ENCODE measurements around the gene FNDC3B.

DNA sequence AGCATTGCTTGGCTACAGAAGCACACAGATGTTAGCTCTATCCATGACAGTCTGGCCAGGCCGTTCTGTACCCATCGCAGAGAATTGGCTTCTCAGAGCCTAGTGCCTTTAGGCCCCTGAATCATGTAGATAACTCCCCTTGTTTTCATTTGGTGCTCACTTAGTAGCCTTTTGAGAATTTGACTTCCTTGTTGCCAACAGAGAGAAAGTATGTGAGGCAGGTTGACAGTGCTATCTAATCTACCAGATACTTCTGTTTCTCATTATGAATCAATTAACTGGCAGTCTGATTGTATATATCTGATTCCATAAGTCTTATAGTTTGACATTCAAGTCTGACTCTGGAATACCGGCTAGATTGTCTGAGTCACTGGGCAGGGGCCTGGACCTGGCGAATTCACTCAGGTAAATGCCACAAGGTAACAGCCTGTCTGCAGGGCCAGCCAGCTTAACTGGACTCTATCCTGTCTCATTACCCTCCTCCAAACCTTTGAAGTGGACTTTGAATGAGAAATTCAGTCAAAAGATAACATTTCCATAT, 248.6 kb downstream of the FNDC3B start:
- TF ChIP-seq, protein P1, sequence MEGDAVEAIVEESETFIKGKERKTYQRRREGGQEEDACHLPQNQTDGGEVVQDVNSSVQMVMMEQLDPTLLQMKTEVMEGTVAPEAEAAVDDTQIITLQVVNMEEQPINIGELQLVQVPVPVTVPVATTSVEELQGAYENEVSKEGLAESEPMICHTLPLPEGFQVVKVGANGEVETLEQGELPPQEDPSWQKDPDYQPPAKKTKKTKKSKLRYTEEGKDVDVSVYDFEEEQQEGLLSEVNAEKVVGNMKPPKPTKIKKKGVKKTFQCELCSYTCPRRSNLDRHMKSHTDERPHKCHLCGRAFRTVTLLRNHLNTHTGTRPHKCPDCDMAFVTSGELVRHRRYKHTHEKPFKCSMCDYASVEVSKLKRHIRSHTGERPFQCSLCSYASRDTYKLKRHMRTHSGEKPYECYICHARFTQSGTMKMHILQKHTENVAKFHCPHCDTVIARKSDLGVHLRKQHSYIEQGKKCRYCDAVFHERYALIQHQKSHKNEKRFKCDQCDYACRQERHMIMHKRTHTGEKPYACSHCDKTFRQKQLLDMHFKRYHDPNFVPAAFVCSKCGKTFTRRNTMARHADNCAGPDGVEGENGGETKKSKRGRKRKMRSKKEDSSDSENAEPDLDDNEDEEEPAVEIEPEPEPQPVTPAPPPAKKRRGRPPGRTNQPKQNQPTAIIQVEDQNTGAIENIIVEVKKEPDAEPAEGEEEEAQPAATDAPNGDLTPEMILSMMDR (IDR thresholded peaks at IDR 0.05 in 8 of 11, conservative IDR thresholded peaks at IDR 0.05 in 3 of 11) = no peak
- TF ChIP-seq POLR2A (IDR thresholded peaks at IDR 0.05) = no peak
